ENCODE data around the gene TRPV3. TPM values are rescaled to one million over a fixed set of nuclear protein-coding genes. Genes with fewer than 3 reads are reported as not detected.

TRPV3 gene
- total RNA-seq, 2 experiments from 2014 or later, result 0.25 to 0.56 TPM

GRCh38 chr17:3510090-3510489 lies 47.5 kb downstream of the TRPV3 start:
- ATAC-seq (ENCODE audit: poor library complexity) (no peak), DNase-seq (no peak)
- Mint-ChIP-seq H3K4me1 (ENCODE audit: low read depth) (no peaks in the 10 kb centered on the region), H3K9me3 (peaks cover 1% of the 10 kb centered on the region), H3K36me3 (ENCODE audit: low read depth) (no peaks in the 10 kb centered on the region), H3K27ac (no peak overlapping the region), H3K27me3 (peaks cover 4% of the 10 kb centered on the region), H3K4me3 (no peak overlapping the region)
- ChIA-PET POLR2A (no interaction called here), CTCF (no interaction called here)
- Histone ChIP-seq H3K27ac (ENCODE audit: low read depth in 1 of 2, low read length in 2 of 2) (no peak overlapping the region), H3K27me3 (ENCODE audit: control insufficient read depth in 1 of 2, insufficient read depth in 2 of 2, low read length in 2 of 2) (no peaks in the 10 kb centered on the region), H3K4me1 (ENCODE audit: insufficient read depth, low read length) (no peaks in the 10 kb centered on the region), H3K36me3 (ENCODE audit: insufficient read depth, low read length) (no peaks in the 10 kb centered on the region), H3K9me3 (ENCODE audit: control insufficient read depth in 1 of 2, insufficient read depth in 1 of 2, low read length in 2 of 2) (no peaks in the 10 kb centered on the region), H3K4me3 (ENCODE audit: low read length) (no peak overlapping the region)
- intact Hi-C loops (cut with DNase I, micrococcal nuclease), result no loop called here
- TF ChIP-seq CTCF (IDR thresholded peaks at IDR 0.05), result no peak

GRCh38 chr17:3507869-3508268 lies 49.7 kb downstream of the TRPV3 start:
- Histone ChIP-seq H3K9me3 (ENCODE audit: control insufficient read depth in 1 of 2, insufficient read depth in 1 of 2, low read length in 2 of 2) (no peaks in the 10 kb centered on the region), H3K4me1 (ENCODE audit: insufficient read depth, low read length) (no peaks in the 10 kb centered on the region), H3K27ac (ENCODE audit: low read depth in 1 of 2, low read length in 2 of 2) (no peak overlapping the region), H3K4me3 (ENCODE audit: low read length) (no peak overlapping the region), H3K27me3 (ENCODE audit: control insufficient read depth in 1 of 2, insufficient read depth in 2 of 2, low read length in 2 of 2) (no peaks in the 10 kb centered on the region), H3K36me3 (ENCODE audit: insufficient read depth, low read length) (no peaks in the 10 kb centered on the region)
- intact Hi-C loops (cut with DNase I, micrococcal nuclease), result no loop called here
- ChIA-PET POLR2A (no interaction called here), CTCF (no interaction called here)
- Mint-ChIP-seq H3K27me3 (peaks cover 7% of the 10 kb centered on the region), H3K36me3 (ENCODE audit: low read depth) (no peaks in the 10 kb centered on the region), H3K9me3 (peaks cover 1% of the 10 kb centered on the region), H3K4me3 (no peak overlapping the region), H3K4me1 (ENCODE audit: low read depth) (no peaks in the 10 kb centered on the region), H3K27ac (no peak overlapping the region)
- TF ChIP-seq CTCF (IDR thresholded peaks at IDR 0.05), result no peak
- no peak for DNase-seq
- no peak for ATAC-seq (ENCODE audit: poor library complexity)

- Mint-ChIP-seq H3K4me3 (no peak overlapping the region), H3K9me3 (peaks cover 1% of the 10 kb centered on the region), H3K27ac (no peak overlapping the region), H3K27me3 (peaks cover 7% of the 10 kb centered on the region), H3K36me3 (ENCODE audit: low read depth) (no peaks in the 10 kb centered on the region), H3K4me1 (ENCODE audit: low read depth) (no peaks in the 10 kb centered on the region)
- CTCF ChIA-PET, result no interaction called here
- ATAC-seq (ENCODE audit: poor library complexity) (no peak), DNase-seq (no peak)
- no peaks in the 10 kb centered on the region for H3K27me3 ChIP-seq (ENCODE audit: control insufficient read depth in 1 of 2, insufficient read depth in 2 of 2, low read length in 2 of 2)
- POLR2A ChIA-PET, result no interaction called here
- no peaks in the 10 kb centered on the region for H3K4me1 ChIP-seq (ENCODE audit: insufficient read depth, low read length)
- no peaks in the 10 kb centered on the region for H3K36me3 ChIP-seq (ENCODE audit: insufficient read depth, low read length)
- no peak overlapping the region for H3K27ac ChIP-seq (ENCODE audit: low read depth in 1 of 2, low read length in 2 of 2)
- intact Hi-C loops (cut with DNase I, micrococcal nuclease), result no loop called here
- no peak for TF ChIP-seq CTCF (IDR thresholded peaks at IDR 0.05)
- no peaks in the 10 kb centered on the region for H3K9me3 ChIP-seq (ENCODE audit: control insufficient read depth in 1 of 2, insufficient read depth in 1 of 2, low read length in 2 of 2)
- no peak overlapping the region for H3K4me3 ChIP-seq (ENCODE audit: low read length)
These were observed 50.5 kb downstream of the TRPV3 start for GRCh38 chr17:3507071-3507470.
